HUES6 (cell line): ENCODE measurements around the gene AP4M1.
"Not testable (repeated sequence)": the region's sequence is repeated elsewhere in the genome, so short reads cannot be mapped to it uniquely, and the experiment has no call there.

Source experiments
- H3K27ac ChIP-seq: 2 replicates; pipeline ENCODE4 v1.7.0; 2013; ENCODE audit warnings: low read depth, mild to moderate bottlenecking, low read length, inconsistent platforms
- H3K27me3 ChIP-seq: 2 replicates; pipeline ENCODE4 v1.6.1; 2013; ENCODE audit warnings: low read length; ENCODE audit not compliant: control insufficient read depth, insufficient read depth
- H3K36me3 ChIP-seq: 2 replicates; pipeline ENCODE4 v1.6.1; 2013; ENCODE audit warnings: low read length; ENCODE audit not compliant: control insufficient read depth, insufficient read depth
- H3K4me1 ChIP-seq: 2 replicates; pipeline ENCODE4 v1.6.1; 2013; ENCODE audit warnings: low read length; ENCODE audit not compliant: control insufficient read depth, insufficient read depth
- H3K4me3 ChIP-seq: 2 replicates; pipeline ENCODE4 v1.5.1; 2013; ENCODE audit warnings: low read depth, low read length
- H3K9ac ChIP-seq: one replicate; pipeline ENCODE4 v1.6.1; 2013; ENCODE audit warnings: mild to moderate bottlenecking, low read length
- H3K9me3 ChIP-seq: 2 replicates; pipeline ENCODE4 v1.6.1; 2013; ENCODE audit warnings: low read depth, low read length; ENCODE audit not compliant: control insufficient read depth, insufficient read depth

Gene AP4M1

DNA sequence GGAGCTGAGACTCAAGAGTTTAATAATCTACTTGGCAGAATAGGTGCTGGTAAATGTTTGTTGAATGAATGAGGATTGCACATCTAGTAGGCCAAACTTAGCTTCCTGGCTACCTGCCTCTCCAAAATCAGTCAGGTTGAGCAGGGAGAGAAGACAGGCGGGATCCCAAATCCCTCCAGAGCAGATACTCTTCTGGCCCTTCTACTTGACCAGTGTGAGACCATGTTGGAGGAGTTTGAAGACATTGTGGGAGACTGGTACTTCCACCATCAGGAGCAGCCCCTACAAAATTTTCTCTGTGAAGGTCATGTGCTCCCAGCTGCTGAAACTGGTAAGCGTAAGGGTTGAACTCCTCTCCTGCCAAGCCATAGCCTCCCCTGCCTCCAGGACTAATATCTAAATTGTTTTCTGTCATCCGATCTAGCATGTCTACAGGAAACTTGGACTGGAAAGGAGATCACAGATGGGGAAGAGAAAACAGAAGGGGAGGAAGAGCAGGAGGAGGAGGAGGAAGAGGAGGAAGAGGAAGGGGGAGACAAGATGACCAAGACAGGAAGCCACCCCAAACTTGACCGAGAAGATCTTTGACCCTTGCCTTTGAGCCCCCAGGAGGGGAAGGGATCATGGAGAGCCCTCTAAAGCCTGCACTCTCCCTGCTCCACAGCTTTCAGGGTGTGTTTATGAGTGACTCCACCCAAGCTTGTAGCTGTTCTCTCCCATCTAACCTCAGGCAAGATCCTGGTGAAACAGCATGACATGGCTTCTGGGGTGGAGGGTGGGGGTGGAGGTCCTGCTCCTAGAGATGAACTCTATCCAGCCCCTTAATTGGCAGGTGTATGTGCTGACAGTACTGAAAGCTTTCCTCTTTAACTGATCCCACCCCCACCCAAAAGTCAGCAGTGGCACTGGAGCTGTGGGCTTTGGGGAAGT, 23.1 kb downstream of the AP4M1 start:
- Histone ChIP-seq H3K4me3 (no peak overlapping the region), H3K27ac (no peak overlapping the region), H3K9ac (no peak overlapping the region), H3K27me3 (peaks cover 12% of the 10 kb centered on the region), H3K9me3 (no peaks in the 10 kb centered on the region), H3K36me3 (no peaks in the 10 kb centered on the region), H3K4me1 (peaks cover 10% of the 10 kb centered on the region)

DNA sequence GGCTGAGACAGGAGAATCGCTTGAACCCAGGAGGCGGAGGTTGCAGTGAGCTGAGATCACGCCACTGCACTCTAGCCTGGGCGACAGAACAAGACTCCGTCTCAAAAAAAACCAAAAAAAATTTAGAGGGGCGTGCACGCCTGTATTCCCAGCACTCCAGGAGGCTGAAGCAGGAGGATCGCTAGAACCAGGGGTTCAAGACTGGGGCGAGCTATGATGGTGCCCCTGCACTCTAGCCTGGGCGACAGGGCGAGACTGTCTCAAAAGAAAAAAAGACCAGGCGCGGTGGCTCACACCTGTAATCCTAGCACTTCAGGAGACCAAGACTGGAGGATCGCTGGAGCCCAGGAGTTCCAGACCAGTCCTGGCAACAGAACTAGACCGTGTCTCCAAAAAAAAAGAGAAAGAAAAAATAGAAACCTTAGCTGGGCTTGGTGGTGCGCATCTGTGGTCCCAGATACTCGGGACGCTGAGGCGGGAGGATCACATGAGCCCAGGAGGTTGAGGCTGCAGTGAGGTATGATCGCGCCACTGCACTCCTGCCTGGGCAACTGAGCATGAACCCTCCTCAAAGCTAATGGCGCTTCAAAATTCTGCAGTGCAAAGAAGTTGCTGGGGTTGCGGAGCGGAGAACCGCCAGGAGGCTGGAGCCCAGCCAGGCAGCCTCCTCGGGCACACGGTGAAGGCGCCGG, 24.9 kb downstream of the AP4M1 start:
- Histone ChIP-seq H3K9ac (peak overlapping the region; percentile 95), H3K4me1 (peaks cover 3% of the 10 kb centered on the region; the same call in 1 of the 2 replicates), H3K4me3 (peak overlapping the region; percentile 96), H3K27ac (peak overlapping the region; percentile 88), H3K9me3 (no peaks in the 10 kb centered on the region), H3K27me3 (peaks cover 12% of the 10 kb centered on the region), H3K36me3 (no peaks in the 10 kb centered on the region)

DNA sequence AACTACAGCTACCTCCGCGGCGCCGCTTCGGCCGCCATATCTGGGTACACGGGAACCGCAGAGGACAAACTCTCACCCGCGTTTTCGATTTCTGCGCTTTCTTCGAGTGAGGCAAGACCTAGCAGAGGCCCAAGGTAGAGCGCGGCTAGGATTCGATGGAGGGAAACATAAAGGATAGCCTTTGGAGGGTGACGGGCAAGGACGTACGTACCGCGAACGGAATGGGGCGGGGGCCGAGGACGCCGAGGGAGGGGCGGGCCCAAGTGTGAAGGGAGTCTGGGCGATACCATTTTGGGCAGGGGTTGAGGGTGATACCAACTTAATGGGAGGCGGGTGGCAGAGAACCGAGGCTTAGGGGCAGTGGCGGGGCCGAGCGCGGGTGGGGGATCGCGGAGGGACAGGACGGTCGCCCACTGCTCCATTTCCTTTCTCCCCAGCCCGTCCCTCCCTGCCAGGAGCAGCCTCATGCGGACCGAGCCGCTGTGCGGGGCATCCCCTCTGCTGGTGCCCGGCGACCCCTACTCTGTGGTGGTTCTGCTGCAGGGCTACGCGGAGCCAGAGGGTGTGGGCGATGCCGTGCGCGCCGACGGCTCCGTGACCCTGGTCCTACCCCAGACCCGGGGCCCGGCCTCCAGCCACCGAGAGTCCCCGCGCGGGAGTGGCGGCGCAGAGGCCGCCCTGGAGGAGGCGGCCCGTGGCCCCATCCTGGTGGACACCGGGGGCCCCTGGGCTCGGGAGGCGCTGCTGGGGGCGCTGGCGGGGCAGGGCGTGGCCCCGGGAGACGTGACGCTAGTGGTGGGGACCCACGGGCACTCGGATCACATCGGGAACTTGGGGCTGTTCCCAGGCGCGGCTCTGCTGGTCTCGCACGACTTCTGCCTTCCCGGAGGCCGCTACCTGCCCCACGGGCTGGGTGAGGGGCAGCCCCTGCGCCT, 25.8 kb downstream of the AP4M1 start, which contains the start of gene MBLAC1:
Gene MBLAC1, plus strand, starts transcription at position 37 of the 935 bp plus-strand sequence. Its CDS starts 429 bp downstream, at position 466.
- Histone ChIP-seq H3K27me3 (peaks cover 12% of the 10 kb centered on the region), H3K4me3 (peak within 1 kb of the TSS; percentile 96), H3K9ac (peak within 1 kb of the TSS; percentile 95), H3K4me1 (peaks cover 1% of the 10 kb centered on the region; the same call in 1 of the 2 replicates), H3K36me3 (no peaks in the 10 kb centered on the region), H3K27ac (peak within 1 kb of the TSS; percentile 88), H3K9me3 (no peaks in the 10 kb centered on the region)

DNA sequence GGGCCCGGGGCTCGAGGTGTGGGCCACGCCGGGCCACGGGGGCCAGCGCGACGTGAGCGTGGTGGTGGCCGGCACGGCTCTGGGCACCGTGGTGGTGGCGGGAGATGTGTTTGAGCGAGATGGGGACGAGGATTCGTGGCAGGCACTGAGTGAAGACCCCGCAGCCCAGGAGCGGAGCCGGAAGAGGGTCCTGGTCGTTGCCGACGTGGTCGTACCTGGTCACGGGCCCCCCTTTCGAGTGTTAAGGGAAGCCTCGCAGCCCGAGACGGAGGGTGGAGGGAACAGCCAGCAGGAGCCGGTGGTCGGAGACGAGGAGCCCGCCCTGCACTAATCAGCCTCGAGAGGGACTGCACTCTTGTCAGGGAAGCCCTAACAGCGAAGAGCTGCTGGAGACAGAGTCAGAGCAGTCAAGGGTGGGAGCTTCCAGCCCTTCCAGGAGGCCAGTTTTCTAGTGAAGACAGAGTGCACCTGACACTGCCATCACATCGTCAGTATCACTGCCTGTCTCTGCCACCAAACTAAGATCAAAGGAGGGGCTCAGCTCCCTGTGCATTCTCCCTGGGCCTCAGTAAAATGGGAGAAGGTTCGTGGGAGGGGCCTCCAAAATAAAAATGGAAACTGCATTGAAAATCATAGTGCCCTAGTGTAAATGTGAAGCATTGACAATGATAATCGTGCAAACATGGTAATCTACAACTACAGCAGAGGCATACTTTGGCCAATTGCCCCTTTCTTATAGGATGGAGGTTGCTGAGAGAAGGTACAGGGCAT, 26.6 kb downstream of the AP4M1 start:
- H3K36me3 ChIP-seq, result no peaks in the 10 kb centered on the region
- H3K9ac ChIP-seq, result peak overlapping the region; percentile 64
- H3K4me1 ChIP-seq, result peaks cover 4% of the 10 kb centered on the region; the same call in 1 of the 2 replicates
- H3K9me3 ChIP-seq, result no peaks in the 10 kb centered on the region
- peak overlapping the region; percentile 96 for H3K4me3 ChIP-seq
- peaks cover 12% of the 10 kb centered on the region for H3K27me3 ChIP-seq
- H3K27ac ChIP-seq, result no peak overlapping the region

DNA sequence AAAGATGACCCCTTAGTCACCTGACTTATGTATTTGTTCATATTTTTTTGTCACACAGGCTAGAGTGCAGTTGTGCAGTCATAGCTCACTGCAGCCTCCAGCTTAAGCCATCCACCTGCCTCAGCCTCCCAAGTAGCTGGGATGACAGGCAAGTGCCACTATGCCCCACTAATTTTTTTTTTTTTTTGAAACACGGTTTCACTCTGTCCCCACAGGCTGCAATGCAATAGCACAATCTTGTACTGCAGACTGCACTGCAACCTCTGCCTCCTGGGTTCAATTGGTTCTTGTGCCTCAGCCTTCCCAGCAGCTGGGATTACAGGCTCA, 27.2 kb downstream of the AP4M1 start:
- peaks cover 12% of the 10 kb centered on the region for H3K27me3 ChIP-seq
- no peak overlapping the region for H3K4me3 ChIP-seq
- no peaks in the 10 kb centered on the region for H3K9me3 ChIP-seq
- peaks cover 4% of the 10 kb centered on the region; the same call in 1 of the 2 replicates for H3K4me1 ChIP-seq
- no peaks in the 10 kb centered on the region for H3K36me3 ChIP-seq
- no peak overlapping the region for H3K9ac ChIP-seq
- H3K27ac ChIP-seq, result no peak overlapping the region

DNA sequence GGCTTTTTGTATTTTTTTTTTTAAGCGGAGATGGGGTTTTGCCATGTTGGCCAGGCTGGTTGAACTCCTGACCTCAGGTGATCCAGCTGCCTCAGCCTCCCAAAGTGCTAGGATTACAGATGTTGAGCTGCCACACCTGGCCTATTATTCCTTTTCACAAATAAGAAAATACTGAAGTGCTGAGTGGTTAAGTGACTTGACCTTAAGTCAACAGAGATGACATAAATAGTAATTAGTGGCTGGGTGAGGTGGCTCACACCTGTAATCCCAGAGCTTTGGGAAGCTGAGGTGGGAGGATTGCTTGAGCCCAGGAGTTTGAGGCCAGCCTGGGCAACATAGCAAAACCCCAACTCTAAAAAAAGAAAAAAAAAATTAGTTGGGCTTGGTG, 28.8 kb downstream of the AP4M1 start:
- not testable (repeated sequence) for H3K27ac ChIP-seq, H3K36me3 ChIP-seq, H3K4me1 ChIP-seq, H3K9ac ChIP-seq, H3K4me3 ChIP-seq, H3K9me3 ChIP-seq
- H3K27me3 ChIP-seq, result peaks cover 12% of the 10 kb centered on the region

DNA sequence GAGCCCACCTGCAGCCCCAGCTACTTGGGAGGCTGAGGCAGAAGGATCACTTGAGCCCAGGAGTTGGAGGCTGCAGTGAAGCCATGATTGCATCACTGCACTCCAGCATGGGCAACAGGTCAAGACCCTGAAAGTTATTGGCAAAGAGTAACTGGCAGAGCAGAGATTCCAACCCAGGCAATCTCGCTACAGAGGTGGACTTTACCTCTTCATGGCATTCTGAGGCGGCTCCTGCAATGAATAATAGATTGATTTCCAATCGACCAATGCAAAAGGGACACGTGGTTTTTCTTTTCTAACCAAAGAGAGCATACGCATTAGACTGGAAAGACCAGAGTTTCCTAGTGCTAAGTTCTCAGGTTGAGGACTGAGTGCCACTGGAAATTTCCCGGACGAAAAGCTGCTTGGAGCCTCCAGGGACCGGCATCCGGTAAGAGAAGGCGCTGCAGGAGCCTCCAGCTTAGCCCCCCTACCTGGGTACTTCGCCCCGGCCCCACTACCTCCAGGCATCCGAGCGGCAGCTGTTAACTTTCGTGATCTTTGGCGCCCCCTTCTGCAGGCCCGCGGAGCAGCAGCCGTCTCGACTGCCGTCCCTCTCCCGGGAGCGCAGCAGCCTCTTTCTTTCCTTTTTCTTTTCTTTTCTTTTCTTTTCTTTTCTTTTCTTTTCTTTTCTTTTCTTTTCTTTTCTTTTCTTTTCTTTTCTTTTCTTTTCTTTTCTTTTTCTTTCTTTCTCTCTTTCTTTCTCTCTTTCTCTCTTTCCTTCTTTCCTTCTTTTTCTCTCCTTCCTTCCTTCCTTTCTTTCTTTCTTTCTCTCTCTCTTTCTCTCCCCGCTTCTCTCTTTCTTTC, 29.4 kb downstream of the AP4M1 start:
- Histone ChIP-seq H3K9ac (peak overlapping the region; percentile 36), H3K36me3 (no peaks in the 10 kb centered on the region), H3K9me3 (no peaks in the 10 kb centered on the region), H3K27me3 (peaks cover 12% of the 10 kb centered on the region), H3K27ac (no peak overlapping the region), H3K4me1 (peaks cover 4% of the 10 kb centered on the region; the same call in 1 of the 2 replicates), H3K4me3 (peak overlapping the region; percentile 43)

DNA sequence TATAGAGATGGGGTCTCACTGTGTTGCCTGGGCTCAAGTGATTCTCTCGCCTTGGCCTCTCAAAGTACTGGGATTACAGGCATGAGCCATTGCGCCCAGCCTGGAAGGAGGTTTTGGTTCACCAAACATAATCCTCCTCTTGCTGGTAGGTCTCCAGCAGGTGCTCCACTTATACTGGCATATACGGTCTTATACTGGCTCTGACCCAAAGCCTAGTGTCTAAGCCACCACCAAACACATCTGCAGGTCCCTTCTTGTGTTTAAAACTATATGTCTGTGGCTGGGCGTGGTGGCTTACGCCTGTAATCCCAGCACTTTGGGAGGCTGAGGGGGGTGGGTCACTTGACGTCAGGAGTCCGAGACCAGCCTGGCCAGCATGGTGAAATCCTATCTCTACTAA, 30.7 kb downstream of the AP4M1 start:
- Histone ChIP-seq H3K4me1 (peaks cover 4% of the 10 kb centered on the region; the same call in 1 of the 2 replicates), H3K27ac (no peak overlapping the region), H3K4me3 (no peak overlapping the region), H3K27me3 (peaks cover 12% of the 10 kb centered on the region), H3K9ac (no peak overlapping the region), H3K36me3 (no peaks in the 10 kb centered on the region), H3K9me3 (no peaks in the 10 kb centered on the region)

DNA sequence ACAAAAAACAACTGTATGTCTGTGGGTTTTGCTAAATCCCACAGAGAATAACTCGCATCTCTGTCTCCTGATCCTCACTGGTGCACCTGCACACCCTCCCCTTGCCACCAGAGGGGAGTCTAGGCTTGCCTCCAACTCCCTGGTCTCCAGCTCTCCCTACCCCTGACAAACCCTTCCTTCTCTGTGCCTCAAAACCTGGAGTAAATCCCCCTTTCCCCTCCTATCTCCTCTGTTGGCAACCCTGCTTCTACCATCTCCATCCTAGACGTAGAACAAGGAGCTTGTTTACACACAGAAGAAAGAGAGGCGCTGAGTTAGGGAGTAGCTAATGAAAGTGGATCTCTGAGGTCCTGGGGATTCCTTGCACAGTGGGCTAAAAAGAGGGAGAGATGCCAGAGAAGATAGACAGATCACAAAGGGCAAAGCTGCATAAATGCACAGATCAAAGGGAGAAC, 31.3 kb downstream of the AP4M1 start:
- Histone ChIP-seq H3K9me3 (no peaks in the 10 kb centered on the region), H3K4me3 (no peak overlapping the region), H3K27me3 (peaks cover 11% of the 10 kb centered on the region), H3K27ac (no peak overlapping the region), H3K36me3 (no peaks in the 10 kb centered on the region), H3K4me1 (peaks cover 4% of the 10 kb centered on the region; the same call in 1 of the 2 replicates), H3K9ac (no peak overlapping the region)
